Right lobe of liver (tissue), 4 donors: ENCODE data around the gene FZD1.

Experiments
- CTCF ChIP-seq, 4 donors: fragments of 200-600 bp in 3 of 4; fragments of 450-650 bp in 1 of 4; IDR thresholded peaks; one replicate each; pipeline versions ENCODE4 v1.5.1 to v1.8.0; 2016 to 2022; ENCODE audit warnings: antibody characterized with exemption in 4 of 4, mild to moderate bottlenecking in 2 of 4
- POLR2A ChIP-seq: fragments of 450-650 bp; IDR thresholded peaks from one replicate; pipeline ENCODE4 v1.6.1; 2017; ENCODE audit warnings: antibody characterized with exemption, mild to moderate bottlenecking
- donor health status: DM: no; HTN: no; CAD: no.
- donor health status: DM: no; HTN: no; CAD: no.
- donor health status: DM: no; HTN: yes; CAD: no.

GRCh38 chr7:91263384-91264045 lies 718 bp upstream of the FZD1 start:
- no peak for TF ChIP-seq POLR2A
- TF ChIP-seq CTCF (IDR thresholded peaks at IDR 0.05): no peak
